Thyroid gland (tissue), 4 donors: ENCODE data around the gene AIP.

Experiments
- POLR2A ChIP-seq, 2 donors: fragments of 450-650 bp; IDR thresholded peaks; one replicate each; pipeline ENCODE4 v1.6.1; 2017; ENCODE audit warnings: antibody characterized with exemption in 2 of 2, mild to moderate bottlenecking in 2 of 2, moderate library complexity in 1 of 2
- TF ChIP-seq, protein P1 (sequence below), 6 experiments: fragments of 200-600 bp in 3 of 6; fragments of 450-650 bp in 3 of 6; sonication (generic) in 3 of 6; IDR thresholded peaks; one replicate each; pipeline ENCODE4 v1.5.1; 2016 to 2019; ENCODE audit warnings: antibody characterized with exemption in 6 of 6, mild to moderate bottlenecking in 2 of 6, inconsistent platforms in 1 of 6, moderate library complexity in 1 of 6

DNA sequence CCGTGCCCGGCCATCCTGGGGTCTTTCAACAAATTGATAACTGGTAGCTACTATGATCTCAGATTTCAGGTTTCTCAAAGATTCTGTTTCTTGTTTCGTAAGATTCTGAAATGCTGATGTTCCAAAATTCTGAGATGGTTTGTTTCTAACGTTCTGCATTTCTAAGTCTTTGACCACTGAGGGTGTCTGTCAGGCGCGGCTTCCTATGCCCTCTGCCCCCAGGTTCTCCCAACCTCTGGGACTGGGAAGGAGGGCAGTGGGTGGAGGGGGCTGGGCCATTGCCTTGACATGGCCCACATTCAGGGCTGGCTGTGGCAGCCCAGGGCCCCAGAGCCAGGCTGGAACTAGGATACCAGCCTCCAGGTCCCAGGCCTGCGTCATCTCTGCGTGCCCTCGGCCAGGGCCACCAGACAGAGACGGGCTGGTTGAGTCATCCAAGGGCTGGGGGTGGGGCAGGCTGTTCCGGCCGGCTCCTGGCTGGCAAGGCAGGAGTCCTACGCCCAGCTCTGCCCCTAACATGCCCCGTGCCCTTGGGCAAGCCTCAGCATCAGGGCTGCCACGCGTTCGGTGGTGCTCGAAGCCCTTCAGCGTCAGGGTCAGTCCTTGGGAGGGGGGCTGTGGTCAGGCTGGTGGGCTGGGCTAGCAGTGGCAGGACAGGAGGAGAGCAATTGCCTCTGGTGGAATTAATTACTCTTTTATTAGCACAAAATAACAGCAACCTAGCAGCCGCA is 19.0 kb upstream of the AIP start:
- TF ChIP-seq POLR2A (IDR thresholded peaks at IDR 0.05) = no peak
- TF ChIP-seq, protein P1, sequence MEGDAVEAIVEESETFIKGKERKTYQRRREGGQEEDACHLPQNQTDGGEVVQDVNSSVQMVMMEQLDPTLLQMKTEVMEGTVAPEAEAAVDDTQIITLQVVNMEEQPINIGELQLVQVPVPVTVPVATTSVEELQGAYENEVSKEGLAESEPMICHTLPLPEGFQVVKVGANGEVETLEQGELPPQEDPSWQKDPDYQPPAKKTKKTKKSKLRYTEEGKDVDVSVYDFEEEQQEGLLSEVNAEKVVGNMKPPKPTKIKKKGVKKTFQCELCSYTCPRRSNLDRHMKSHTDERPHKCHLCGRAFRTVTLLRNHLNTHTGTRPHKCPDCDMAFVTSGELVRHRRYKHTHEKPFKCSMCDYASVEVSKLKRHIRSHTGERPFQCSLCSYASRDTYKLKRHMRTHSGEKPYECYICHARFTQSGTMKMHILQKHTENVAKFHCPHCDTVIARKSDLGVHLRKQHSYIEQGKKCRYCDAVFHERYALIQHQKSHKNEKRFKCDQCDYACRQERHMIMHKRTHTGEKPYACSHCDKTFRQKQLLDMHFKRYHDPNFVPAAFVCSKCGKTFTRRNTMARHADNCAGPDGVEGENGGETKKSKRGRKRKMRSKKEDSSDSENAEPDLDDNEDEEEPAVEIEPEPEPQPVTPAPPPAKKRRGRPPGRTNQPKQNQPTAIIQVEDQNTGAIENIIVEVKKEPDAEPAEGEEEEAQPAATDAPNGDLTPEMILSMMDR (IDR thresholded peaks at IDR 0.05) = no peak
